Activated naive CD4-positive, alpha-beta T cell treated with anti-CD3 and anti-CD28 coated beads, Interleukin-2, amount 10 ng/mL, durations not matched to agents 7 days and 5 days (primary cell): ENCODE data around the gene COPS2.
"Not testable (repeated sequence)": the region's sequence is repeated elsewhere in the genome, so short reads cannot be mapped to it uniquely, and the experiment has no call there.

Source experiments
- CTCF ChIA-PET: fragments of 350-600 bp; sonication (Branson Sonifier 250); formaldehyde crosslinking; loops from one replicate; lab custom pipeline; 2021; ENCODE audit warnings: antibody characterized with exemption; lab: Charles Lee
- DNase-seq: peaks from one replicate; pipeline ENCODE4 v3.0.0-alpha.2; 2020
- H3K27ac Mint-ChIP-seq: one replicate; pipeline ENCODE4 v1.8.0; 2021; ENCODE audit warnings: mild to moderate bottlenecking, moderate library complexity, mixed read lengths
- H3K27me3 Mint-ChIP-seq: one replicate; pipeline ENCODE4 v1.8.0; 2021; ENCODE audit warnings: mild to moderate bottlenecking, mixed read lengths
- H3K36me3 Mint-ChIP-seq: one replicate; pipeline ENCODE4 v1.8.0; 2021; ENCODE audit warnings: mixed read lengths
- H3K4me1 Mint-ChIP-seq: one replicate; pipeline ENCODE4 v1.8.0; 2021; ENCODE audit warnings: mixed read lengths
- H3K4me3 Mint-ChIP-seq: one replicate; pipeline ENCODE4 v1.8.0; 2021; ENCODE audit warnings: mild to moderate bottlenecking, moderate library complexity, mixed read lengths
- H3K9me3 Mint-ChIP-seq: one replicate; pipeline ENCODE4 v1.8.0; 2021; ENCODE audit warnings: mixed read lengths

The COPS2 gene

GRCh38 chr15:49075881-49076280 is 79.5 kb downstream of the COPS2 start:
- no peak for DNase-seq
- H3K4me3 Mint-ChIP-seq, result no peak overlapping the region
- H3K27me3 Mint-ChIP-seq, result peaks cover 10% of the 10 kb centered on the region
- no peaks in the 10 kb centered on the region for H3K9me3 Mint-ChIP-seq
- H3K27ac Mint-ChIP-seq, result no peak overlapping the region
- CTCF ChIA-PET, result no interaction called here
- no peaks in the 10 kb centered on the region for H3K36me3 Mint-ChIP-seq
- H3K4me1 Mint-ChIP-seq, result no peaks in the 10 kb centered on the region

DNA sequence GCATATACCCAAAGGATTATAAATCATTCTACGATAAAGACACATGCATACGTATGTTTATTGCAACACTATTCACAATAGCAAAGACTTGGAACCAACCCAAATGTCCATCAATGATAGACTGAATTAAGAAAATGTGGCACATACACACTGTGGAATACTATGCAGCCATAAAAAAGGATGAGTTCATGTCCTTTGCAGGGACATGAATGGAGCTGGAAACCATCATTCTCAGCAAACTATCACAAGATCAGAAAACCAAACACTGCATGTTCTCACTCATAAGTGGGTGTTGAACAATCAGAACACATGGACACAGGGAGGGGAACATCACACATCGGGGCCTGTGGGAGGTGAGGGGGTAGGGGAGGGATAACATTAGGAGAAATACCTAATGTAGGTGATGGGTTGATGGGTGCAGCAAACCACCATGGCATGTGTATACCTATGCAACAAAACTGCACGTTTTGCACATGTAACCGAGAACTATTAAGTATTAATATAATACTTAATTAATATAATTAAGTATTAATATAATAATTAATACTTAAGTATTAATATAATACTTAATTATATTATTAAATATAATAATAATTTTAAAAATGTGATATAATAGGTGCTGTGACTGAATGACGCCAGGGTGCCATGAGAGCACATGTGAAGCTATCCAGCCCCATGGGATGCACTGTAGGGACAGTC is 80.7 kb downstream of the COPS2 start:
- H3K4me3 Mint-ChIP-seq, H3K27me3 Mint-ChIP-seq, H3K4me1 Mint-ChIP-seq, CTCF ChIA-PET, H3K27ac Mint-ChIP-seq, DNase-seq, H3K9me3 Mint-ChIP-seq, H3K36me3 Mint-ChIP-seq: not testable (repeated sequence)
